ENCODE measurements around the gene NGLY1.

GRCh38 chr3:25789209-25789595, 6.0 kb upstream of the NGLY1 start:
- no peak for TF ChIP-seq CTCF (IDR thresholded peaks at IDR 0.05; ENCODE audit: low read length)
- no peak for TF ChIP-seq EZH2 (IDR thresholded peaks at IDR 0.05; ENCODE audit: borderline replicate concordance, low read length)
